Natural killer cell (primary cell): ENCODE results near the gene CACNA1C. TPM values are rescaled to one million over a fixed set of nuclear protein-coding genes. Genes with fewer than 3 reads are reported as not detected.

Experiments used
- ATAC-seq, 3 donors: fragments of 150-1000 bp in 2 of 3; fragments of 200-7000 bp in 1 of 3; cut with Tn5 transposase; 1 replicate in 1 of 3; 2 replicates in 2 of 3; pipeline ENCODE4 v1.10.0; 2021; ENCODE audit warnings: mild to moderate bottlenecking in 2 of 3, moderate library complexity in 2 of 3
- DNase-seq, 2 donors: peaks; one replicate each; pipeline versions ENCODE4 v3.0.0 to v3.0.0-alpha.2; 2013 to 2021; ENCODE audit warnings: mixed read lengths in 1 of 2
- H3K27ac ChIP-seq: one replicate; pipeline ENCODE4 v1.5.1; 2013; ENCODE audit warnings: mild to moderate bottlenecking, low read length
- H3K27me3 ChIP-seq: one replicate; pipeline ENCODE4 v1.6.1; 2013; ENCODE audit warnings: low read length; ENCODE audit not compliant: control insufficient read depth, insufficient read depth
- H3K36me3 ChIP-seq: one replicate; pipeline ENCODE4 v1.6.1; 2013; ENCODE audit warnings: low read length; ENCODE audit not compliant: control insufficient read depth, insufficient read depth
- H3K4me1 ChIP-seq: one replicate; pipeline ENCODE4 v1.6.1; 2013; ENCODE audit warnings: low read length; ENCODE audit not compliant: control insufficient read depth, insufficient read depth
- H3K4me3 ChIP-seq: one replicate; pipeline ENCODE4 v1.5.1; 2013; ENCODE audit warnings: low read length
- H3K9me3 ChIP-seq: one replicate; pipeline ENCODE4 v1.6.1; 2013; ENCODE audit warnings: low read length; ENCODE audit not compliant: control insufficient read depth, insufficient read depth
- H3K27ac Mint-ChIP-seq, 2 donors: one replicate each; pipeline ENCODE4 v1.8.0; 2022; ENCODE audit warnings: mild to moderate bottlenecking in 2 of 2, mixed read lengths in 2 of 2, moderate library complexity in 1 of 2
- H3K27me3 Mint-ChIP-seq, 2 donors: one replicate each; pipeline ENCODE4 v1.8.0; 2022; ENCODE audit warnings: low read depth in 2 of 2, mixed read lengths in 2 of 2
- H3K36me3 Mint-ChIP-seq: one replicate; pipeline ENCODE4 v1.8.0; 2022; ENCODE audit warnings: mixed read lengths
- H3K4me1 Mint-ChIP-seq, 2 donors: one replicate each; pipeline ENCODE4 v1.8.0; 2022; ENCODE audit warnings: mixed read lengths in 2 of 2
- H3K4me3 Mint-ChIP-seq: one replicate; pipeline ENCODE4 v1.8.0; 2022; ENCODE audit warnings: mild to moderate bottlenecking, moderate library complexity, mixed read lengths
- H3K9me3 Mint-ChIP-seq, 2 donors: one replicate each; pipeline ENCODE4 v1.8.0; 2022; ENCODE audit warnings: mixed read lengths in 2 of 2
- WGBS: methylation state at CpG from one replicate; pipeline ENCODE4 v1.1.7; 2013; ENCODE audit warnings: missing lambda C conversion rate; ENCODE audit not compliant: insufficient coverage; 5-methylcytosine and 5-hydroxymethylcytosine counted together
- intact Hi-C: fragments of 100-400 bp; cut with micrococcal nuclease; formaldehyde crosslinking; loops from one replicate; pipeline ENCODE4 v1.14.2; 2022
- total RNA-seq, 4 donors: library from RNA; stranded (reverse); fragments of 120-200 nt in 1 of 4; gene quantifications; one replicate each; pipeline versions ENCODE4 v1.2.3 to v1.2.4, GENCODE V29; 2013 to 2022
- TF ChIP-seq, protein P1 (sequence below): fragments of 200-600 bp; IDR thresholded peaks from one replicate; pipeline ENCODE4 v1.8.0; 2022; ENCODE audit warnings: antibody characterized with exemption

CACNA1C gene
- total RNA-seq, 3 donors from 2014 or later (not counting 1 experiment from before 2014, with no cell fraction given): 0.07 to 0.35 (median 0.08) TPM

DNA sequence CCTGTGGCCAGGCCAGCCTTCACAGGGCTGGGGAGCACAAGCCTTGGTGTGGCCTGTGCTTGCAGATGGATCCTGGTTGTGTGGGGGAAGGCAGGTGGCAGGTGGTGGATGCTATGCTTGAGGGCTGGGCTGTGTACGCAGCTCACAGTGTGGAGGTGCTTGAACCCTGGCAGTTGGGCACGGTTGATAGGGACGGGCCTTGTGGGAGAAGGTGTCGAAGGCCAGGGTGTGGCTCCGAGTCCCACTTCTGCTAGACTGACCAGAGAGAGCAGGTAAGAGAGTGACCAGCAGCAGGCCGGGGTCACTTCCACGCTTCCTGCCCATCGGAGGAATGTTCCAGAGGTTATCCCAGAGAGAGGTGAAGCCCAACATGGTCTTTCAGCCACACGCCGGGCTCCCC is 85.5 kb downstream of the CACNA1C start:
- no peaks in the 10 kb centered on the region for H3K9me3 ChIP-seq
- WGBS: 93% methylated on average over 10 of the region's 10 CpGs
- H3K27me3 ChIP-seq: no peaks in the 10 kb centered on the region
- Mint-ChIP-seq H3K27ac (no peak overlapping the region), H3K4me3 (no peak overlapping the region), H3K36me3 (no peaks in the 10 kb centered on the region), H3K4me1 (no peaks in the 10 kb centered on the region), H3K27me3 (peaks cover 0 to 3% of the 10 kb centered on the region in 2 donors), H3K9me3 (no peaks in the 10 kb centered on the region)
- no peak for DNase-seq
- intact Hi-C loops: no loop called here
- TF ChIP-seq, protein P1, sequence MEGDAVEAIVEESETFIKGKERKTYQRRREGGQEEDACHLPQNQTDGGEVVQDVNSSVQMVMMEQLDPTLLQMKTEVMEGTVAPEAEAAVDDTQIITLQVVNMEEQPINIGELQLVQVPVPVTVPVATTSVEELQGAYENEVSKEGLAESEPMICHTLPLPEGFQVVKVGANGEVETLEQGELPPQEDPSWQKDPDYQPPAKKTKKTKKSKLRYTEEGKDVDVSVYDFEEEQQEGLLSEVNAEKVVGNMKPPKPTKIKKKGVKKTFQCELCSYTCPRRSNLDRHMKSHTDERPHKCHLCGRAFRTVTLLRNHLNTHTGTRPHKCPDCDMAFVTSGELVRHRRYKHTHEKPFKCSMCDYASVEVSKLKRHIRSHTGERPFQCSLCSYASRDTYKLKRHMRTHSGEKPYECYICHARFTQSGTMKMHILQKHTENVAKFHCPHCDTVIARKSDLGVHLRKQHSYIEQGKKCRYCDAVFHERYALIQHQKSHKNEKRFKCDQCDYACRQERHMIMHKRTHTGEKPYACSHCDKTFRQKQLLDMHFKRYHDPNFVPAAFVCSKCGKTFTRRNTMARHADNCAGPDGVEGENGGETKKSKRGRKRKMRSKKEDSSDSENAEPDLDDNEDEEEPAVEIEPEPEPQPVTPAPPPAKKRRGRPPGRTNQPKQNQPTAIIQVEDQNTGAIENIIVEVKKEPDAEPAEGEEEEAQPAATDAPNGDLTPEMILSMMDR: no peak
- no peak overlapping the region for H3K4me3 ChIP-seq
- H3K4me1 ChIP-seq: no peaks in the 10 kb centered on the region
- H3K27ac ChIP-seq: no peak overlapping the region
- no peak for ATAC-seq
- no peaks in the 10 kb centered on the region for H3K36me3 ChIP-seq

GRCh38 chr12:2138871-2139308 is 86.1 kb downstream of the CACNA1C start:
- peaks cover 0 to 5% of the 10 kb centered on the region in 2 donors for H3K27me3 Mint-ChIP-seq
- H3K27ac Mint-ChIP-seq: no peak overlapping the region
- Histone ChIP-seq H3K27ac (no peak overlapping the region), H3K4me1 (no peaks in the 10 kb centered on the region), H3K27me3 (no peaks in the 10 kb centered on the region), H3K36me3 (no peaks in the 10 kb centered on the region), H3K9me3 (no peaks in the 10 kb centered on the region), H3K4me3 (no peak overlapping the region)
- 91% methylated on average over 6 of the region's 6 CpGs for WGBS
- no peaks in the 10 kb centered on the region for H3K36me3 Mint-ChIP-seq
- no peaks in the 10 kb centered on the region for H3K9me3 Mint-ChIP-seq
- TF ChIP-seq, protein P1: no peak
- no peaks in the 10 kb centered on the region for H3K4me1 Mint-ChIP-seq
- DNase-seq (no peak), ATAC-seq (no peak)
- H3K4me3 Mint-ChIP-seq: no peak overlapping the region
- intact Hi-C loops: no loop called here

DNA sequence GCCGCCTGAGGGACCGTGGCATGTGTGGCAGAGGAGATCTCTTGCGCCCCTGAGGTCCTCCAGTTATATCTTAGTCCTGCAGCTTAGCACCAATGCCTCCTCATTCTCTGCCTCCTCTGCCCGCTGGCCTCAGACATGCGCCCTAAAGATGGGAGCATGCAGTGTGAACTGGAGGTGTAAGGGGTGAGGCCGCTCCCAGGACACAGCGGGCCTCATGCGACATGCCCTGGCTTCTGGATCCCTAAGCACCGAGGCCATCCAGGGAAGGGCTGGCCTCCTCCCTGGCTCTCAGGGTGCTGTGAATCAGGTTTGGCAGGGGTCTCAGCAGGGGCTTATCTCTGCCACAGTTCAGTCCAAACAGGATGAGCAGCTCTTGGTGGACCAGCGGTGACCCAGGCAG is 86.9 kb downstream of the CACNA1C start:
- DNase-seq (no peak), ATAC-seq (peak in 1 of 3 donors; percentile 9)
- no peaks in the 10 kb centered on the region for H3K36me3 ChIP-seq
- no peaks in the 10 kb centered on the region for H3K27me3 ChIP-seq
- Mint-ChIP-seq H3K36me3 (no peaks in the 10 kb centered on the region), H3K4me1 (no peaks in the 10 kb centered on the region), H3K9me3 (no peaks in the 10 kb centered on the region), H3K27me3 (peaks cover 0 to 8% of the 10 kb centered on the region in 2 donors), H3K4me3 (no peak overlapping the region), H3K27ac (no peak overlapping the region)
- 93% methylated on average over 10 of the region's 10 CpGs for WGBS
- no peak overlapping the region for H3K27ac ChIP-seq
- no peaks in the 10 kb centered on the region for H3K9me3 ChIP-seq
- TF ChIP-seq, protein P1: no peak
- H3K4me3 ChIP-seq: no peak overlapping the region
- intact Hi-C loops: no loop called here
- H3K4me1 ChIP-seq: no peaks in the 10 kb centered on the region

DNA sequence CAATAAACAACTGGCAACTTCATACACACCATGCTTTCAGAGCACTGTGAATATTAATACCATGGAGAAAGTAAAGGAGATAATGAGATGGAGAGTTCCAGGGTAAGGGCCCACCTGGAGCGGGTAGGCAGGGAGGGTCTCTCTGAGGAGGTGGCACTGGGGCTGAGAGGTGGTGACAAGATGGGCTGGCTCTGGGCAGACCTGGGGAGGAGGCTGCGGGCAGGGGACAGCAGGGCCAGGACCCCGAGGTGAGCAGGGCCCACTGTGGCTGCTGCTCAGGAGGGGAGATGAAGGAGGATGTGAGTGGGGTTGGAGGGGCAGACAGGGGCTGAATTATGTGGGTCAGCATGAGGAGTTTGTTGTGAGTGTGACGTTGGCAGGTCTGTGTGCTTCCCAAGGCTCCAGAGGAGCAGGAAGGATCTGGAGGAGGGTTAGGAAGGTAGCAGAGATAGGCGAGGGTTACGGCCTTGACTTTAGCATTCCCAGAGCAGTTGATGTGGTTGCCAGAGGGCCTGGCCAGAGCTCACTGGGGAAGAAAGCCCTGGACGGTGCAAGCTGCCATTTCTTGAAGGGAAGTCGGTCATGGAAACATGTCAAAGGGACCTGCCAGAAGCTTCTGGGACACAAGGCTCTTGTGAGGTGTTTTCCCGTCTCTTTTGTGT is 88.2 kb downstream of the CACNA1C start:
- H3K4me3 Mint-ChIP-seq: no peak overlapping the region
- no peaks in the 10 kb centered on the region for H3K36me3 ChIP-seq
- H3K27me3 ChIP-seq: no peaks in the 10 kb centered on the region
- peaks cover 8 to 9% of the 10 kb centered on the region in 2 donors for H3K27me3 Mint-ChIP-seq
- DNase-seq (no peak), ATAC-seq (no peak)
- H3K9me3 ChIP-seq: no peaks in the 10 kb centered on the region
- no peak overlapping the region for H3K4me3 ChIP-seq
- intact Hi-C loops: no loop called here
- no peaks in the 10 kb centered on the region for H3K4me1 ChIP-seq
- H3K9me3 Mint-ChIP-seq: no peaks in the 10 kb centered on the region
- TF ChIP-seq, protein P1: no peak
- WGBS: 83% methylated on average over 9 of the region's 9 CpGs
- no peaks in the 10 kb centered on the region for H3K4me1 Mint-ChIP-seq
- H3K36me3 Mint-ChIP-seq: no peaks in the 10 kb centered on the region
- no peak overlapping the region for H3K27ac Mint-ChIP-seq
- no peak overlapping the region for H3K27ac ChIP-seq
